ENCODE results near the gene GJC1.

GJC1 gene

GRCh38 chr17:44863061-44863918 lies 33.2 kb upstream of the GJC1 start:
- Histone ChIP-seq H3K36me3 (ENCODE audit: insufficient read depth, low read length) (peaks cover 80% of the 10 kb centered on the region), H3K27me3 (ENCODE audit: control insufficient read depth, insufficient read depth, low read length) (no peaks in the 10 kb centered on the region), H3K4me1 (ENCODE audit: control insufficient read depth, insufficient read depth, low read length) (no peaks in the 10 kb centered on the region)

GRCh38 chr17:44862278-44862914 lies 32.3 kb upstream of the GJC1 start:
- H3K4me2 ChIP-seq (ENCODE audit: low read length) = no peak overlapping the region
- H3K4me1 ChIP-seq (ENCODE audit: control insufficient read depth, insufficient read depth, low read length) = no peaks in the 10 kb centered on the region
- H3K36me3 ChIP-seq (ENCODE audit: insufficient read depth, low read length) = peaks cover 79% of the 10 kb centered on the region
- no peak overlapping the region for H3K4me3 ChIP-seq (ENCODE audit: low read length)
- H3K9me3 ChIP-seq (replicated peaks; ENCODE audit: low read length) = no peaks in the 10 kb centered on the region
- H3K27me3 ChIP-seq (ENCODE audit: control insufficient read depth, insufficient read depth, low read length) = no peaks in the 10 kb centered on the region
- H3K9ac ChIP-seq (ENCODE audit: low read depth, low read length) = no peak overlapping the region

More at GRCh38 chr17:44863061-44863918, 33.2 kb upstream of the GJC1 start:
- H3K4me2 ChIP-seq (ENCODE audit: low read length) = no peak overlapping the region
- no peak overlapping the region for H3K9ac ChIP-seq (ENCODE audit: low read depth, low read length)
- H3K9me3 ChIP-seq (replicated peaks; ENCODE audit: low read length) = no peaks in the 10 kb centered on the region
- H3K4me3 ChIP-seq (ENCODE audit: low read length) = no peak overlapping the region

DNA sequence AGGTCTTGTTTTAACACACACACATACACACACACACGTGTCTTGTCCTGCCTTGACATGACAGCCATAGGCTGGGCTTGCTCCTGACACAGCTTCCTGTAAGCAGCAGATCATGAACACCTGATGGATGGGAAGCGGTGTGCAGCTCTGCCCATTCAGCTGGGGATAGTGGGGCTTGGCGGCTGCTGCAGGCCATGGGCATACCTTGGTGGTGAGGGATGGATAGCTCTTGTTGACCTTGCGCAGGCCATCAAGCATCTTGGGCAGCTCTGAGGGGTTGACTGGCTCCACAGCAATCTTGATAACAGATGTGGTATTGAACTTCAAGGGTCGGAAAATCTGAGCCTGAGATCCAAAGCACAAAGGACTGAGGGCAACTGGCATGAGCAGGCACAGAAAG lies 29.6 kb upstream of the GJC1 start:
- Histone ChIP-seq H3K4me3 (ENCODE audit: low read length) (no peak overlapping the region), H3K9me3 (replicated peaks; ENCODE audit: low read length) (no peaks in the 10 kb centered on the region), H3K4me2 (ENCODE audit: low read length) (no peak overlapping the region), H3K4me1 (ENCODE audit: control insufficient read depth, insufficient read depth, low read length) (no peaks in the 10 kb centered on the region), H3K9ac (ENCODE audit: low read depth, low read length) (no peak overlapping the region), H3K36me3 (ENCODE audit: insufficient read depth, low read length) (peaks cover 88% of the 10 kb centered on the region), H3K27me3 (ENCODE audit: control insufficient read depth, insufficient read depth, low read length) (no peaks in the 10 kb centered on the region)

- Histone ChIP-seq H3K4me3 (ENCODE audit: low read length) (no peak overlapping the region), H3K9ac (ENCODE audit: low read depth, low read length) (no peak overlapping the region), H3K4me2 (ENCODE audit: low read length) (no peak overlapping the region), H3K36me3 (ENCODE audit: insufficient read depth, low read length) (peaks cover 82% of the 10 kb centered on the region), H3K27me3 (ENCODE audit: control insufficient read depth, insufficient read depth, low read length) (no peaks in the 10 kb centered on the region), H3K4me1 (ENCODE audit: control insufficient read depth, insufficient read depth, low read length) (no peaks in the 10 kb centered on the region), H3K9me3 (replicated peaks; ENCODE audit: low read length) (no peaks in the 10 kb centered on the region)
Measured at GRCh38 chr17:44854192-44854591, 24.1 kb upstream of the GJC1 start.

GRCh38 chr17:44850612-44851011 lies 20.5 kb upstream of the GJC1 start:
- no peak overlapping the region for H3K4me3 ChIP-seq (ENCODE audit: low read length)
- H3K4me2 ChIP-seq (ENCODE audit: low read length) = no peak overlapping the region
- H3K9ac ChIP-seq (ENCODE audit: low read depth, low read length) = no peak overlapping the region
- H3K4me1 ChIP-seq (ENCODE audit: control insufficient read depth, insufficient read depth, low read length) = no peaks in the 10 kb centered on the region
- no peaks in the 10 kb centered on the region for H3K27me3 ChIP-seq (ENCODE audit: control insufficient read depth, insufficient read depth, low read length)
- H3K9me3 ChIP-seq (replicated peaks; ENCODE audit: low read length) = no peaks in the 10 kb centered on the region
- peaks cover 56% of the 10 kb centered on the region for H3K36me3 ChIP-seq (ENCODE audit: insufficient read depth, low read length)

DNA sequence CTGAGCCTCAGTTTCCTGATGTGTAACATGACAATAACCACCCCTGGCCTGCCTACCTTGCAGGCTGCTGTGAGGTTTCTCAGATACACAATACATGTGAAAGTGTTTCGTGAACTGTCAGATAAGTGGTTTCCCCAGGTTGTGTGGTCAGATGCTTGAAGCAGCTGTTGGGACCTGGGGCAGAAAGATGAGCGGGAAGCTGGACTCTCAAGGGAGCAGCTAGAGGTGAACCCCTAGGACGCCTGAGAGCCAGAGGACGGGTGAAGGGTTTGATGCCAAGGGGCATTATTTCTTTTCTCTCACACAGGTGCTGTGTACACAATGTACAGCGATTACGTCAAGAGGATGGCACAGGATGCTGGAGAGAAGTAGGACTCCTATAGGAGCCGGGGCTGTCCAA lies 19.9 kb upstream of the GJC1 start:
- Histone ChIP-seq H3K4me1 (ENCODE audit: control insufficient read depth, insufficient read depth, low read length) (no peaks in the 10 kb centered on the region), H3K4me2 (ENCODE audit: low read length) (no peak overlapping the region), H3K4me3 (ENCODE audit: low read length) (no peak overlapping the region), H3K9me3 (replicated peaks; ENCODE audit: low read length) (no peaks in the 10 kb centered on the region), H3K9ac (ENCODE audit: low read depth, low read length) (no peak overlapping the region), H3K36me3 (ENCODE audit: insufficient read depth, low read length) (peaks cover 50% of the 10 kb centered on the region), H3K27me3 (ENCODE audit: control insufficient read depth, insufficient read depth, low read length) (no peaks in the 10 kb centered on the region)

DNA sequence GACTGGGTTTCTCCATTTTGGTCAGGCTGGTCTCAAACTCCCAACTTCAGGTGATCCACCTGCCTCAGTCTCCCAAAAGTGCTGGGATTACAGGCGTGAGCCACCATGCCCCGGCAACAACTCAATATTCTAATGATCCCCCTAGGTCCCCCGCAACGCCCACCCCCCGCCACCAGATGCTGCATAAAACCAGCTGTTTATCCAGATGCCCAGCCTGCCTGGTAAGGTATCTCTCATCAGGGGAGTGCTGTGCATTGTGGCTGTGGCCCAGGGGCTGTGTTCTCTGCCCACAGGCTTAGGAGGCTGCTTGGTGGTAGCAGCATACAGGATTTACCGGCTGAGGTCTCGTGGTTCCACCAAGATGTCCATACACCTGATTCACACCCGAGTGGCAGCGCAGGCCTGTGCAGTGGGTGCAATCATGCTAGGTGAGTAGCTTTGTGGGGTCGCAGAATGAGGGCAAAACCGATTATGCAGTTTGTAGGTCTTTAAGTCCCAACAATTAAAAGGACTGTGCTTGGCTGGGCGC lies 18.9 kb upstream of the GJC1 start:
- no peaks in the 10 kb centered on the region for H3K9me3 ChIP-seq (replicated peaks; ENCODE audit: low read length)
- H3K27me3 ChIP-seq (ENCODE audit: control insufficient read depth, insufficient read depth, low read length) = no peaks in the 10 kb centered on the region
- H3K36me3 ChIP-seq (ENCODE audit: insufficient read depth, low read length) = peaks cover 40% of the 10 kb centered on the region
- H3K9ac ChIP-seq (ENCODE audit: low read depth, low read length) = no peak overlapping the region
- no peak overlapping the region for H3K4me2 ChIP-seq (ENCODE audit: low read length)
- no peaks in the 10 kb centered on the region for H3K4me1 ChIP-seq (ENCODE audit: control insufficient read depth, insufficient read depth, low read length)
- no peak overlapping the region for H3K4me3 ChIP-seq (ENCODE audit: low read length)

DNA sequence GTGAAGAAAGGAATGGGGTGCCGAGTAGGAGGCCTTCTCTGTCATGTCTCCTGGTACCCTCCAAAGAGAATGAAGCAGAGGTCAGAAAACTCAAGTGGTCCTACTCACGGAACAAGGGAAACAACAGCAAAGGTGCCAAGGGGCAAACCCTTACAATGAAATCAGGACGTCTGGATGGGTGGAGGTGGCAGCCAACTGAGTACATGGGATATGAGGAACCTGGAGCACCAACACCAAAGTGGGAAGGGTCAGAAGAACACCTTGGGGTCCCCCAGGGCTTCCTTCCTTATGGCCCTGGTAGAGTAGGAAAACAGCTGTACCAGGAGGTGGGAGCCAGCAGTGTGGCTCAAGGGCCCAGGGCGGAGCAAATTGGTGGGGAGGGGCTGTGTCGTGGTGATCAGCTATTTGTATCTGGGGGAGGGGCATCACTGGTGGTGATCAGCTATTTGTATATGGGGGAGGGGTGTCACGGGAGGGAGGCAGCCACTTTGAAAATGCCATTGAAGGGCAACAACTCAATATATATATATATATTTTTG lies 18.2 kb upstream of the GJC1 start:
- no peaks in the 10 kb centered on the region for H3K9me3 ChIP-seq (replicated peaks; ENCODE audit: low read length)
- H3K9ac ChIP-seq (ENCODE audit: low read depth, low read length) = no peak overlapping the region
- no peak overlapping the region for H3K4me2 ChIP-seq (ENCODE audit: low read length)
- peaks cover 33% of the 10 kb centered on the region for H3K36me3 ChIP-seq (ENCODE audit: insufficient read depth, low read length)
- H3K4me1 ChIP-seq (ENCODE audit: control insufficient read depth, insufficient read depth, low read length) = no peaks in the 10 kb centered on the region
- no peak overlapping the region for H3K4me3 ChIP-seq (ENCODE audit: low read length)
- H3K27me3 ChIP-seq (ENCODE audit: control insufficient read depth, insufficient read depth, low read length) = no peaks in the 10 kb centered on the region

- Histone ChIP-seq H3K9me3 (replicated peaks; ENCODE audit: low read length) (no peaks in the 10 kb centered on the region), H3K36me3 (ENCODE audit: insufficient read depth, low read length) (peaks cover 28% of the 10 kb centered on the region), H3K4me3 (ENCODE audit: low read length) (no peak within 1 kb of the TSS), H3K4me1 (ENCODE audit: control insufficient read depth, insufficient read depth, low read length) (no peaks in the 10 kb centered on the region), H3K9ac (ENCODE audit: low read depth, low read length) (no peak within 1 kb of the TSS), H3K4me2 (ENCODE audit: low read length) (no peak within 1 kb of the TSS), H3K27me3 (ENCODE audit: control insufficient read depth, insufficient read depth, low read length) (no peaks in the 10 kb centered on the region)
Measured at GRCh38 chr17:44847586-44847985, 17.5 kb upstream of the GJC1 start, which contains the start of gene HIGD1B. Gene HIGD1B (plus strand): TSS chr17:44847883. CDS start chr17:44848153, 270 bp downstream.

- Histone ChIP-seq H3K9ac (ENCODE audit: low read depth, low read length) (no peak overlapping the region), H3K4me2 (ENCODE audit: low read length) (no peak overlapping the region), H3K4me3 (ENCODE audit: low read length) (no peak overlapping the region), H3K4me1 (ENCODE audit: control insufficient read depth, insufficient read depth, low read length) (no peaks in the 10 kb centered on the region), H3K36me3 (ENCODE audit: insufficient read depth, low read length) (peaks cover 18% of the 10 kb centered on the region), H3K27me3 (ENCODE audit: control insufficient read depth, insufficient read depth, low read length) (no peaks in the 10 kb centered on the region), H3K9me3 (replicated peaks; ENCODE audit: low read length) (no peaks in the 10 kb centered on the region)
Measured at GRCh38 chr17:44846206-44846605, 16.1 kb upstream of the GJC1 start.

DNA sequence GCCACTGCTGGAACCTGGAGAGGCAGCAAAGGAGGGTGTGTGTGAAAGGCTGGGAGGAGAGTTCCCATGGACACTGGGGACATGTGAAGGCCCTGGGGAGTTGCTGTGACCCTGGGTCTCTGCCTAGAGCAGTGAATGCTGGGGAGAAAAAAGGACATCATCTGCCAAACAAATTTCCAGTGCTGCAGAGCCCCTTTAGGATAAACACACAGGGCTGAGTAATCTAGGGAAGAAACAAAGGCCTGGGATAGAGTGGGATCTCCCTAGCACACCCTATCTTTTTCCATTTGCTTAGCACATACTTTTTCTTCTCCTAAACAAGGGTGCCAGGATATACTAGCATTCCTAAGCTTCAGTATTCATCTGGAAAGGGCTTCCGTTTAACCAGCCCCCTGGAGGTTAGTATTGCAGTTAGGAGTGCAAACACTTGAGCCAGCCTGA lies 14.3 kb upstream of the GJC1 start:
- H3K4me3 ChIP-seq (ENCODE audit: low read length) = no peak overlapping the region
- H3K9me3 ChIP-seq (replicated peaks; ENCODE audit: low read length) = no peaks in the 10 kb centered on the region
- peaks cover 2% of the 10 kb centered on the region for H3K36me3 ChIP-seq (ENCODE audit: insufficient read depth, low read length)
- no peaks in the 10 kb centered on the region for H3K27me3 ChIP-seq (ENCODE audit: control insufficient read depth, insufficient read depth, low read length)
- H3K9ac ChIP-seq (ENCODE audit: low read depth, low read length) = no peak overlapping the region
- no peak overlapping the region for H3K4me2 ChIP-seq (ENCODE audit: low read length)
- no peaks in the 10 kb centered on the region for H3K4me1 ChIP-seq (ENCODE audit: control insufficient read depth, insufficient read depth, low read length)

All from skeletal muscle satellite cell (primary cell).